K562 (cell line): ENCODE data around the gene SCUBE2. TPM values are rescaled to one million over a fixed set of nuclear protein-coding genes. Genes with fewer than 3 reads are reported as not detected.

ENCODE experiments used
- ATAC-seq: fragments of 200-7000 bp; cut with Tn5 transposase; 3 replicates; pipeline ENCODE4 v1.9.1; 2020; ENCODE audit warnings: moderate library complexity
- BruUV-seq: library from RNA; stranded (reverse); fragments of 400-500 nt; replicated peaks from 2 replicates; lab custom pipeline; 2021; lab: Mats Ljungman, UMichigan
- CTCF ChIA-PET: fragments of 300-600 bp; formaldehyde crosslinking; extraction: SDS; loops from one replicate; lab custom pipeline; 2021; ENCODE audit warnings: low intra/inter-chr PET ratio; lab: Yijun Ruan, JAX
- POLR2A ChIA-PET: fragments of 300-600, 350-650 bp; sonication (Branson Sonifier 250); formaldehyde crosslinking; extraction: SDS; loops from one replicate; lab custom pipeline; 2021; ENCODE audit warnings: antibody characterized with exemption, inconsistent platforms; lab: Yijun Ruan, JAX
- DNase-seq, 4 experiments: peaks; one replicate each; pipeline versions ENCODE4 v3.0.0 to v3.0.0-alpha.2; 2011 to 2018; ENCODE audit warnings: low spot score in 3 of 4, mixed read lengths in 3 of 4; ENCODE audit errors: extremely low read depth in 1 of 4
- FAIRE-seq: peaks from 2 replicates; lab custom pipeline; 2011; peaks lifted over from hg19 to GRCh38; lab: Jason Lieb, UNC
- H2AFZ ChIP-seq: 2 replicates; pipeline ENCODE4 v1.6.0; 2011; ENCODE audit warnings: low read depth, low read length, control low read depth, inconsistent platforms
- H3K27ac ChIP-seq: fragments of 200-600 bp; 3 replicates; pipeline ENCODE4 v1.8.0; 2011; ENCODE audit warnings: low read depth, mild to moderate bottlenecking, control low read depth, inconsistent platforms, low read length, moderate library complexity, mixed read lengths; ENCODE audit errors: extremely low read depth
- H3K27me3 ChIP-seq, 2 experiments: fragments of 300-600 bp in 1 of 2; 2 replicates in 1 of 2; 3 replicates in 1 of 2; pipeline versions ENCODE4 v1.6.0 to v1.8.0; 2011; ENCODE audit warnings: inconsistent platforms in 2 of 2, low read length in 2 of 2, mild to moderate bottlenecking in 1 of 2, mixed read lengths in 1 of 2, moderate library complexity in 1 of 2; ENCODE audit not compliant: control insufficient read depth in 2 of 2, insufficient read depth in 2 of 2
- H3K36me3 ChIP-seq: fragments of 300-600 bp; 3 replicates; pipeline ENCODE4 v1.8.0; 2011; ENCODE audit warnings: mild to moderate bottlenecking, low read length, inconsistent platforms; ENCODE audit not compliant: control insufficient read depth, insufficient read depth
- H3K4me1 ChIP-seq, 2 experiments: fragments of 200-600 bp in 1 of 2; replicated peaks in 1 of 2; 2 replicates in 1 of 2; 3 replicates in 1 of 2; pipeline versions ENCODE4 v1.5.1 to v1.8.0; 2011; ENCODE audit warnings: inconsistent platforms in 2 of 2, low read length in 2 of 2, mild to moderate bottlenecking in 1 of 2, mixed read lengths in 1 of 2, moderate library complexity in 1 of 2; ENCODE audit not compliant: control insufficient read depth in 2 of 2, insufficient read depth in 2 of 2
- H3K4me2 ChIP-seq: 2 replicates; pipeline ENCODE4 v1.6.1; 2011; ENCODE audit warnings: low read length, control low read depth, inconsistent platforms, mixed read lengths; ENCODE audit not compliant: insufficient read depth
- H3K4me3 ChIP-seq: fragments of 200-600 bp; sonication (generic), shearing (Covaris generic); 2 replicates; pipeline ENCODE4 v1.5.1; 2016; ENCODE audit warnings: control low read depth, inconsistent platforms
- H3K79me2 ChIP-seq: fragments of 200-600 bp; 3 replicates; pipeline ENCODE4 v1.8.0; 2011; ENCODE audit warnings: low read length, inconsistent platforms; ENCODE audit not compliant: control insufficient read depth, insufficient read depth
- H3K9ac ChIP-seq, 2 experiments: 2 replicates each; pipeline versions ENCODE4 v1.6.0 to v1.6.1; 2011; ENCODE audit warnings: low read depth in 2 of 2, low read length in 2 of 2, control low read depth in 1 of 2, inconsistent platforms in 1 of 2, mild to moderate bottlenecking in 1 of 2, mixed read lengths in 1 of 2; ENCODE audit not compliant: insufficient read depth in 1 of 2
- H3K9me1 ChIP-seq: one replicate; pipeline ENCODE4 v1.6.0; 2011; ENCODE audit warnings: inconsistent platforms, mild to moderate bottlenecking, low read length, moderate library complexity; ENCODE audit not compliant: control insufficient read depth, insufficient read depth
- H3K9me3 ChIP-seq: replicated peaks from 2 replicates; pipeline ENCODE4 v1.5.1; 2011; ENCODE audit warnings: low read depth, low read length, inconsistent platforms; ENCODE audit not compliant: control insufficient read depth, insufficient read depth
- H4K20me1 ChIP-seq: replicated peaks from 2 replicates; pipeline ENCODE4 v1.6.1; 2011; ENCODE audit warnings: low read length, inconsistent platforms, mixed read lengths; ENCODE audit not compliant: control insufficient read depth, insufficient read depth
- CBFA2T3 ChIP-seq: fragments of 450-650 bp; IDR thresholded peaks from 2 replicates; pipeline ENCODE4 v1.6.1; 2017
- EZH2 ChIP-seq: IDR thresholded peaks from 2 replicates; pipeline ENCODE4 v1.6.1; 2012; ENCODE audit warnings: low read depth, mild to moderate bottlenecking, inconsistent platforms, low read length, borderline replicate concordance
- HOMEZ ChIP-seq: fragments of 250-450 bp; sonication (Bioruptor Pico); IDR thresholded peaks from 2 replicates; pipeline ENCODE4 v1.4.0; 2020; ENCODE audit warnings: mild to moderate bottlenecking, moderate library complexity
- NFYB ChIP-seq: IDR thresholded peaks from 2 replicates; pipeline ENCODE4 v1.6.1; 2011; ENCODE audit warnings: mild to moderate bottlenecking, moderate library complexity; ENCODE audit not compliant: insufficient read length; ENCODE audit errors: extremely low read depth
- PHF20 ChIP-seq: fragments of 450-650 bp; IDR thresholded peaks from 2 replicates; pipeline ENCODE4 v1.6.1; 2018; ENCODE audit not compliant: partially characterized antibody
- TEAD1 ChIP-seq, 2 experiments: fragments of 450-650 bp in 1 of 2; sonication (generic) in 1 of 2; formaldehyde crosslinking; IDR thresholded peaks; 2 replicates each; pipeline versions ENCODE4 v1.4.0 to v1.8.0; 2020 to 2022; ENCODE audit warnings: mild to moderate bottlenecking in 2 of 2, missing genetic modification reagents in 1 of 2
- ZNF551 ChIP-seq: fragments of 250-450 bp; sonication (Bioruptor Pico); IDR thresholded peaks from 2 replicates; pipeline ENCODE4 v1.5.0; 2021; ENCODE audit warnings: mild to moderate bottlenecking, moderate library complexity
- WGBS: fragments of 100-300 bp; shearing (Covaris generic); methylation state at CpG from one replicate; pipeline ENCODE4 v1.1.6; 2016; ENCODE audit warnings: low coverage, mixed read lengths; ENCODE audit not compliant: insufficient coverage; ENCODE audit errors: missing lambda C conversion rate; 5-methylcytosine and 5-hydroxymethylcytosine counted together
- in situ Hi-C: fragments of 300-500 bp; cut with MboI; formaldehyde crosslinking; loops from 4 replicates; pipeline ENCODE4 v1.15.0; 2018; ENCODE audit warnings: inconsistent platforms, mixed read lengths
- intact Hi-C: fragments of 100-400 bp; cut with micrococcal nuclease; formaldehyde crosslinking; loops from 2 replicates; pipeline ENCODE4 v1.14.2; 2022
- polyA plus RNA-seq, 8 experiments: library from polyadenylated mRNA; depleted of rRNA in 4 of 8; stranded (reverse) in 5 of 8; unstranded in 3 of 8; fragments of >200 nt; fragmentation: Nextera tagmentation in 2 of 8; fragmentation: Illumina TruSeq in 1 of 8; extraction: Ambion mirVana in 2 of 8; extraction: Trizol in 1 of 8; gene quantifications; 2 replicates each; pipeline versions ENCODE4 v1.2.1 to v1.2.3, GENCODE V29; 2011 to 2014; ENCODE audit warnings: inconsistent platforms in 1 of 8, missing spikeins in 1 of 8
- total RNA-seq, 7 experiments: library from RNA; depleted of rRNA in 6 of 7; stranded (reverse); fragments of >200 nt in 6 of 7; fragmentation: Illumina TruSeq in 2 of 7; extraction: Trizol in 2 of 7; gene quantifications; 2 replicates each; pipeline versions ENCODE4 v1.2.1 to v1.2.3, GENCODE V29; 2011 to 2021; ENCODE audit warnings: low replicate concordance in 1 of 7

SCUBE2 gene
- total and polyA plus RNA-seq, 9 of the 15 experiments (the other 6 are each of a cell fraction or from before 2014, with no cell fraction given) = 0.06 to 0.40 (median 0.07) TPM; not detected in 6

- FAIRE-seq (no peak), DNase-seq (no peak), ATAC-seq (no peak)
- Histone ChIP-seq H3K79me2 (no peaks in the 10 kb centered on the region), H3K4me1 (peaks cover 0 to 4% of the 10 kb centered on the region in 2 experiments; a peak in 2 of 5 replicates), H3K9me3 (no peaks in the 10 kb centered on the region), H3K27ac (no peak overlapping the region), H3K27me3 (peaks cover 36 to 40% of the 10 kb centered on the region in 2 experiments), H3K9me1 (no peaks in the 10 kb centered on the region), H3K36me3 (no peaks in the 10 kb centered on the region), H3K4me2 (no peak overlapping the region), H3K4me3 (no peak overlapping the region), H3K9ac (no peak overlapping the region), H2AFZ (no peak overlapping the region), H4K20me1 (no peaks in the 10 kb centered on the region)
- TF ChIP-seq NFYB = no peak
- no peak for TF ChIP-seq CBFA2T3
- no peak for TF ChIP-seq HOMEZ (CRISPR knock-in tag)
- TF ChIP-seq TEAD1 (CRISPR knock-in tag; IDR thresholded peaks at IDR 0.05) = no peak
- no peak for TF ChIP-seq PHF20
- no peak for TF ChIP-seq EZH2
- no peak for TF ChIP-seq ZNF551 (CRISPR knock-in tag)
- ChIA-PET POLR2A (interaction anchor here (0.7 to 1.5 kb wide), 6 partner anchors 8 to 15 kb away, joined by 3 to 5 read pairs (median 3); no protein-coding TSS in a partner anchor), CTCF (no interaction called here)
- no TSS peak for BruUV-seq
- in situ Hi-C loops = no loop called here
- 2% methylated on average over 7 of the region's 7 CpGs for WGBS
- intact Hi-C loops = no loop called here
Observed at GRCh38 chr11:9037046-9037780, 54.2 kb downstream of the SCUBE2 start.
